T-helper 2 cell treated with Interferon-gamma antibody and Interleukin-4, amounts not matched to agents 100 ng/mL and 5 ng/mL, for 36 hours (primary cell): ENCODE measurements around the gene SLC9A7. TPM values are rescaled to one million over a fixed set of nuclear protein-coding genes. Genes with fewer than 3 reads are reported as not detected.
"Not testable (repeated sequence)": the region's sequence is repeated elsewhere in the genome, so short reads cannot be mapped to it uniquely, and the experiment has no call there.

Experiments
- intact Hi-C: fragments of 100-400 bp; cut with micrococcal nuclease; formaldehyde crosslinking; loops from one replicate; pipeline ENCODE4 v1.15.1; 2023
- total RNA-seq: library from RNA; stranded (reverse); gene quantifications from 2 replicates; pipeline ENCODE4 v1.2.3, GENCODE V29; 2022

The SLC9A7 gene
- 20.3 and 22.5 TPM in 2 replicates for total RNA-seq

- intact Hi-C loops: loop anchor here (1.0 to 5.0 kb wide), 5 partner anchors 33 to 219 kb away; partner anchors contain the start of gene RP2
These were observed at the start of gene SLC9A7 for GRCh38 chrX:46758956-46759644. Gene SLC9A7, minus strand, starts transcription at chrX:46759118. Its CDS starts 89 bp downstream, at chrX:46759029.

- intact Hi-C loops: no loop called here
These were observed 46.4 kb upstream of the SLC9A7 start for GRCh38 chrX:46805270-46805669.

GRCh38 chrX:46803140-46803539 lies 44.2 kb upstream of the SLC9A7 start:
- intact Hi-C loops: no loop called here

- intact Hi-C loops: loop anchor here (1.0 to 10.0 kb wide), 4 partner anchors 37 to 242 kb away; partner anchors contain the start of gene SLC9A7
These were observed 37.8 kb upstream of the SLC9A7 start for GRCh38 chrX:46796574-46797191.

GRCh38 chrX:46793386-46794143 lies 34.6 kb upstream of the SLC9A7 start:
- intact Hi-C loops: loop anchor here (2.0 to 10.0 kb wide), 3 partner anchors 89 to 413 kb away; no protein-coding TSS in a partner anchor

- intact Hi-C loops: loop anchor here (1.0 to 10.0 kb wide), 4 partner anchors 33 to 412 kb away; partner anchors contain the start of gene SLC9A7
These were observed 33.9 kb upstream of the SLC9A7 start for GRCh38 chrX:46792810-46793188.

GRCh38 chrX:46791927-46792809 lies 33.2 kb upstream of the SLC9A7 start:
- intact Hi-C loops: loop anchor here (1.0 to 10.0 kb wide), 4 partner anchors 33 to 411 kb away; partner anchors contain the start of gene SLC9A7

- intact Hi-C loops: no loop called here
These were observed 30.0 kb upstream of the SLC9A7 start for GRCh38 chrX:46788902-46789301.

GRCh38 chrX:46784437-46784836 lies 25.5 kb upstream of the SLC9A7 start:
- intact Hi-C loops: not testable (repeated sequence)

- intact Hi-C loops: no loop called here
These were observed 23.1 kb upstream of the SLC9A7 start for GRCh38 chrX:46782034-46782433.

GRCh38 chrX:46777971-46778810 lies 19.3 kb upstream of the SLC9A7 start:
- intact Hi-C loops: no loop called here

- intact Hi-C loops: no loop called here
These were observed 11.9 kb upstream of the SLC9A7 start for GRCh38 chrX:46770817-46771163.

GRCh38 chrX:46770000-46770816 lies 11.3 kb upstream of the SLC9A7 start:
- intact Hi-C loops: no loop called here

- intact Hi-C loops: no loop called here
These were observed 4.0 kb upstream of the SLC9A7 start for GRCh38 chrX:46762963-46763362.

GRCh38 chrX:46759645-46759974 lies 692 bp upstream of the SLC9A7 start:
- intact Hi-C loops: loop anchor here (1.0 to 5.0 kb wide), 5 partner anchors 33 to 219 kb away; partner anchors contain the start of gene RP2

GRCh38 chrX:46758163-46758955 lies 559 bp downstream of the SLC9A7 start:
- intact Hi-C loops: loop anchor here (2.0 to 5.0 kb wide), 2 partner anchors 46 to 78 kb away; partner anchors contain the start of gene RP2

- intact Hi-C loops: loop anchor here (5.0 kb wide), 1 partner anchor 45 kb away; no protein-coding TSS in a partner anchor
These were observed 1.3 kb downstream of the SLC9A7 start for GRCh38 chrX:46757593-46757992.

GRCh38 chrX:46757052-46757451 lies 1.9 kb downstream of the SLC9A7 start:
- intact Hi-C loops: loop anchor here (5.0 kb wide), 1 partner anchor 45 kb away; no protein-coding TSS in a partner anchor
